HG02973 (cell line): ENCODE measurements around the gene CHIA.

Experiments
- ATAC-seq: cut with Tn5 transposase; IDR thresholded peaks from one replicate; pipeline ENCODE4 v1.9.1; 2021; ENCODE audit warnings: moderate library complexity; ENCODE audit not compliant: unreplicated experiment

The CHIA gene

GRCh38 chr1:111290630-111291029 is at the start of gene CHIA:
Gene CHIA (plus strand): TSS chr1:111290851. CDS start chr1:111310468, 19,617 bp downstream.
- ATAC-seq, result no peak

DNA sequence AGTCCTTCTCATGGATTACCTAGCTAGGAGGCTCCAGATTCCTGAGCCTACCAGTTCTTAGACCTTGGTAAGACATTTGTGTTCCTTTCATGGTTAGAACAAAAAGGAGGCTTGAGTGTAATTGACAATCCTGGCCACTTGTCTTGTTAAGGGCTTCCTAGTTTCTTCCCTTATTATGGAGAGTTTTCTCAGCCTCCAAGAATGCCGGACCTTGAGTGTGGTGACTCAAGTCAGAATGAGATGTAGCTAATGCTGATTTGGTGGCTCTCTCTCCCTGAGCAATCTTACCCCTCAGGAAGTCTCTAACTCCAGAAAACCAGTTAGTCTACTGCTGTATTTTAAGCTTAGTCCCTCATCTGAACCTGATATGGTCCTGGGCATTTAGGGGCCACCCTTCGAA is 48.9 kb upstream of the CHIA start:
- no peak for ATAC-seq

- ATAC-seq, result no peak
These were observed 47.7 kb upstream of the CHIA start for GRCh38 chr1:111242805-111243523.

DNA sequence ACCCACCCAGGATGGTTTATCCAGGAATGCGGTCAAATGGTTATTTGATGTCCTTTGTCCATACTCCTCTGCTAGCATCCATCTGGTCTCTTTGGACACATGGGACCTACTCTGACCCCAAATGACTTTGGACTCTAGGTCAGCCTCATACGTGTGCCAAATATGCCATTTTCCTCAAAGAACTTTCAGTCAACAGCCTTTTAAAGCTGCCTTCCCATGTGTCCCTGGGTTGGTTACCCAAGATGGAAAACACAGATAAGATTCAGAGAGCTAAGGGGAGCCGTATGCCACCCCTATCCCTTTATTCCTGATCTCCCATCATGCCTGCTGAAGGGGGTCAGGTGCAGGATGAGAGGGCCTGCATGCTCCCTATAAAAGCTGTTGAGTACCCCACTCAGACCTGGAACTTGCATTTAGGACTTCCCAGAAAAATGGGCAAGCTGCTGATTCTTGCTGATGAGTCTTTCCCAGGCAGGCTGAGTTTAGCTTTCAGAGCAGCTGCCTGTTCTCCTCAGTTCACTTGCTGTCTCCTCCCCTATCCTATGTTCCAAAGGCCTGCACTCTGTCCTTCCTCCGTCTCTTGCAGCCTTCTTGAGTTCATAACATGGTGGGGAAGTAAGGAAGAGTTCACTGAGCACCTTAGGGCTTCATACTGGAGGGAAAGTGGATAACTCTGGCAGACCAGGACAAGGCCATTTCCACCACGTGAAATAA is 43.4 kb upstream of the CHIA start:
- no peak for ATAC-seq

DNA sequence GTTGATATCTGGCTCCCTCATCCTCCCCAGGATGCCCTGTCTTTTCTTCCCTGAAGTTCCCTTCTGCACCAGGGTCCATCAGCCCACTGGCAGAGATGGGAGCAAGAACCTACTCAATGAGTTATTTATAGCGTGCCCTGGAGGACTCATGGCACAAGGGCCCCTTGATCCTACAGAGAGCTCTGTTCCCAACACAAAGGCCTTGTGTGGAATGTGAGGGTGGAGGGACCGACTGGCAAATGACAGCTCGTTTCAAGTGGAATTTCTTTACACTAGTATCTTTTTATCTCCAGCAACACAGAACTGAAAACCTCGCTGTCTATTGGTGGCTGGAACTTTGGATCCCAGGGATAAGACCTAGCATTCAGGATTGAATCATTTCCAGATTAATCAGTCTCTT is 40.7 kb upstream of the CHIA start:
- no peak for ATAC-seq

DNA sequence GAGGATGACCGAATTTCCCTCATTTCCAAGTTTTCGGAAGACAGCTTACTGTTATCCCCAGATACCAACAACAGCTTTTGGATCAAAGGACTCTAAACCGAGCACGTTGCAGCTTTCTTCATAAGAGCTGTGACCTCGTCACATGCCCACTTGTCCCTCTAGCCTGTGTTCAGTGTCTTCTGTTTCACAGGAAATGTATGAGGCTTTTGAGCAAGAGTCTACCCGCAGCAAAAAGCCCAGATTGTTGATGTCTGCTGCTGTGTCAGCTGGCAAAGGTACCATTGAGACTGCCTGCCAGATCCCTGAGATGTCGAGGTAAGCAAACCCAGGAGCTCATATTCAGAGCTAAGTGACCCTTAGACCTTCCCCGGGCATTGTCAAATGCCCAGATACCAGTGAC is 39.1 kb upstream of the CHIA start:
- ATAC-seq, result no peak

DNA sequence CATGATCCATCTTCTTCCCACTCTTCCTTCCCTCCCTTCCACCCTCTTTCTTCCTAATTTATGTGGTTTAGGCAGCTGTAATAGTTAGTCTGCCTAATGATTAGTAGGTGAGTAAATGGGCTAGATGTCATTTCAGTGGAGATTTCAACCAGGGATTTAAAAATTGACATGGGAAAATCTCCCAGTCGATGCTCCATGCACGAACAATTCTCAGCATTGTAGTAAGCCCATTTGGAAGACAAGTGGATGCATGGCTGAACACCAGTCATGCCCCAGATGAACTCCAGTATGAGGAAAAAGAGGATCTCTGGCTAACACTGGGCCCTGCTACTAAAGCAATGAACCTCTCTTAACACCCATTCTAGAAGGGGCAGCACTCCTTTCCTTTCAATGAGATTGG is 37.9 kb upstream of the CHIA start:
- ATAC-seq, result no peak

DNA sequence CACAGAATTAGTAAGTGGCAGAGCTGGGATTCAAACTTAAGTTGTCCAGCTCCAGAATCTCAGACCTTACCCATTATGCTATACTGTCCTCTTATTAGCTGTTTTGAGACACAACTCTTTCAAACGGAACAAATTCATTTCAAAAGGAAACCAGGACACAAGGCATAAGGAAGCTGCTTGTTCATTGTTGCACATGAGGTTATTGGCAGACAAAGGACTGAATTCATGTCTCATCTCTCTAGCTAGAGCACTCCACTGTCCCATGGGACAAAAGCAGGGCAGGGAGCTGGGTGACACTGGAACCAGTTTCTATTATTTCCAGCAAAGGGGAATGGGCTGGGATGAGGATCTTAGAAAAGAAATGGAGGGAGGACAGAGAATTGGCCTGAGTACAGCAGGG is 36.8 kb upstream of the CHIA start:
- ATAC-seq, result no peak

- ATAC-seq, result no peak
These were observed 33.5 kb upstream of the CHIA start for GRCh38 chr1:111256988-111257658.

DNA sequence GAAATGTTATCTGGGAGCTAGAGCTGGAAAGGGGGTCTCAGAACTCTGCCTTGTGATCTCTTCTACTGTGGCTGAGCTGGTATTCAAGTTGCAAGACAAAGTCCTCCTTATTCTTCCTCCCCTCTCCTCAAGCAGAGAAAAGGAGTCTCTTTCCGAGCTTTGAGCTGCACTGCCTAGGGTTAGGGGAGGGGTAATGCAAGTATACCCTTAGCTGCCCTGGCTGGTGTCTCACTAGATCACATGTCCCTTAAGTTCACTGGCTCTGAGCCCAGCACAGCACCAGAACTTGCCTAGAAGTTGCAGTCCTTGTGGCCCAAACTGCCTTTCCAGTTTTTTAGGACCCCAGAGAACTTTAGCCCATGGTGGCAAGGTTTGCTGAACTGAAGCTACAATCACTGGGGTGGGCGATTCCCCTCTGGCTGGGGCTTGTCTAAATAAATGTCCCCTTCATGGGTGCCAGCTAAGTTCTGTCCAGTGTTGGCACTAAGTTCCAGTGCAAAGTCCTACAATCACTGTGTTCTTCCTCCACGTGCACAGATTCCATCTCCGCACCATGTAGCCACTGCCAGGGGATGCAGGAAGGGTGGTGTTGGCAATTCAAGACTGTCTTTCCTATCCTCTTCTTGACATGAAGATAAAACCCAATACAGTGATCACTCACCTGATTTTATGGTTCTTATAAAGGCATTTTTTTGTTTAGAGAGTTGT is 22.7 kb upstream of the CHIA start:
- no peak for ATAC-seq

DNA sequence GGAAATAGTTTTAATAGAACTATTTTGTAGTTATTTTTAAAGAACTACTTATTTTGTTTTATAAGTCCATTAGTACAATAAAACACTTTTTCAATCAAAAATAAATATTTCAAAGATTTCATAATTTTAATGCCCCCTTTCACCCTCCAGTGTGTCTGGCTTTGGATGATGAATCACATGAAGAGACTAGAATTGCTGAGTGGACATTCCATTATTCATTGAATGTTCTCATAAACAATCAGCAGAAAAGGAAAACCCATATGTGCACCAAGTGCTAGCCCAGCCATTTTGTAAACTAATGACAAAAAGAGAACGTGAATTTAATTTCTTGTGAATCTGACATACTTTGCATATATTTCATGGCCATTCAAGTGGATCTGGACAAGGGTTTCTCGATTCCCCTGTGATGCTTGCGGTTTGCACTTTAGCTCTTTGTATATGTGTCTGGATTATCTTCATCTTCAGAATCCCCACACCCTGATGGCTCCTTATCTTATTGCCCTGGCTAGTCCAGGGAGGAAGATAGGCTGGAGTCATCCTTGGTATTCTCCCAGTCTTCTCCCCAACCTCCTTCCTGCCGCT is 20.7 kb upstream of the CHIA start:
- no peak for ATAC-seq

GRCh38 chr1:111270771-111271463 is 19.7 kb upstream of the CHIA start:
- ATAC-seq, result no peak

DNA sequence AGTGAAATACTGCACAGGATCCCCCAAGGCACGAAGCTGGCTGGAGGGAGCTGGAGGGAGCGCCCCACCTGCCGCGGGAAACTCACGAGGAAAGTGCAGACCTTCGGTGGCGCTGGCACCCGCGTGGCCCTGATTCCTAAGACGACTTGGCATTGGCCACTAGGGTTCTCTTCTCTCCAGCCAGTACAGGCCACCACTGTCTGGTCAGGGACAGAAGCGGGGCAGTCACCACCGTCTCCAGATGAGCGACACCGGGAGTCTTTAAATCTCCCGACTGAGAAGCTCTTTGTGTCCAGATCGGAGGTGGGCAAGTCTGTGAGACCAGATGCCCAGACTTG is 19.2 kb upstream of the CHIA start:
- ATAC-seq, result no peak

GRCh38 chr1:111272081-111272480 is 18.6 kb upstream of the CHIA start:
- no peak for ATAC-seq

- ATAC-seq, result no peak
These were observed 16.0 kb upstream of the CHIA start for GRCh38 chr1:111274653-111275052.

DNA sequence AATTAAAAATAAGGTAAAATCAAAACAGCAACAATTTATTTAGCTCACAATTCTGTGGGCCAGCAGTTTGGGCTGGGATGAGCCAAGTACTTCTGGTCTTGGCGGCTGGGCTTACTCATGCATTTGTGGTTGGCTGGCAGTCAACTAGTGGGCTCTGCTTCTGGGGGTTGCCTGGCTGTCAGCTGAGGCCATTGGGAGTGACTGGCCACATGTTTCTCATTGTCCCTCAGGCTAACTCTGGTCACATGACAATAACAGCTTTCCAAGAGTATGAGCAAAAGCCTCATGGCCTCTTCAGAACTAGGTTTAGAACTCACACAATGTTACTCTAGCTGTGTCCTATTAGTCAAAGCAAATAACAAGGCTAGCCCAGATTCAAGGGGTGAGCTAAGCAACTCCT is 15.6 kb upstream of the CHIA start:
- no peak for ATAC-seq

DNA sequence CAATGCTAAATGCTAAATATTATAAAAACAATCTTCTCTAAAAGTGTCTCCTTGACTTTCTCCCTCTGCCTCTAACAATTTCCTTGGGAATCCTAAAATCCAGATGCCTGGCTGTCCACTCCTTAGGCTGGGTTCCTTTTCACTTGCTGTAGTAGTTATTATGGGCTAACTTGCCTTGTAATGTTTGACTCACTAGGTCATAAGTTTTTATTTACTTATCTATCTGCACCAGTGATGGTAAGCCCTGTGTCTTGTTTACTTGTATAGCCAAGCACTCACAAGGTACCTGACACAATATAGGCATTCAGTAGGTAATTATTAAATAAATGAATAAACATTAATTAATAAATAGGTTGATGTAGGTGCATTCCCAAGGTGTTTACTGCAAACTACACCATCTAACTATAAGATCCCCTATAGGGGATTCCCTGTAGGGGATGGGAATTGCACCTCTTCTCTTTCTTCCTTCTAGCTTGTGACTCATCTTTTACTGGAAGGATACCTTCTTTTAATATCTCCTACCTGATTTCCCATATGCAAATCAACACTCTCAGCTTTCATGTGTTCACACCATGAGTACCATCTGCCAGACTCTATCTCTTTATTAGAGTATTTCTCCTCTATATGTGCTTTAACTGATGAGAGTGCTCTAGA is 14.7 kb upstream of the CHIA start:
- no peak for ATAC-seq

GRCh38 chr1:111279144-111279543 is 11.5 kb upstream of the CHIA start:
- no peak for ATAC-seq

DNA sequence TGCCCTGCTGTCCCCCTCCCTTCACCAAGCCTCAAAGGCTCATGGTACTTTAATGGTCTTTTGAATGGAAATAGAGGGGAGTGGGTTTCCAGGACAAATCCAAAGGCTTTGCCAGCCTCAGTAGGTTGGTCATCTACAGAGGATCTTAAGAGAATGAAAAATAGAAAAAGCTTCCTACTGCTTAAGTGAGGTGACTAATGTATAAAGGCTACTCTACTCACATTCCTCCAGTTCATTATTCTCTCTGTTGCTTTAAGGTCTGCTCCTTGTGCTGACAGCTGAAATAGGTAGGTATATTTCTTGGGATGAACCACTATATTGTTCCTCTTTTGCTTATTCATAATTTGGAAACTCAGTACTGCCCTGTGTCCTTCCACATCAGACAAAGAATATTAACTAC is 10.4 kb upstream of the CHIA start:
- ATAC-seq, result no peak

- ATAC-seq, result no peak
These were observed 9.2 kb upstream of the CHIA start for GRCh38 chr1:111281411-111281810.
